ENCODE data around the gene EXOSC5. TPM values are rescaled to one million over a fixed set of nuclear protein-coding genes. Genes with fewer than 3 reads are reported as not detected.

The EXOSC5 gene
- total RNA-seq, 1 experiment from 2014 or later: 58.7 TPM

DNA sequence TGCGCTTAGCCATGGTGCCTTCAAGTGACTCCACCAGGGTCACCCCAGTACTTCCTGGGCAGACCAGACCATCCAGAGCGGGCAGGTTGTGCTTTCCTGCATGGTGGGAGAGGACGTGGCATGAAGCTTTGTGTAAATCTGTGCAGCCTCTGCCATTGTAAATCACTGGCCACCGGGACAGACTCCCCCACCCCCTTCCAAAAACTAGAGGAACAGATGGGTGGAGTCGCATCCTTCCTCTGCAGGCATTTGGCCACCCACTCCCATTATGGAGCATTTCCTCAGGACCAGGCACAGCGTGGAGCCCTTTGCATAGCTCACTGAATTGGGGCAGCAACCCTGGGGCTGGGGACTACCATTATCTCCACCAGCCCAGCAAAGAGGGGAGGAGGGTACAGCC lies 8.6 kb upstream of the EXOSC5 start:
- Histone ChIP-seq H4K20me1 (ENCODE audit: control insufficient read depth, insufficient read depth, insufficient read length) (peaks cover 3% of the 10 kb centered on the region), H3K79me1 (ENCODE audit: insufficient read depth, low read depth, low read length, poor library complexity, severe bottlenecking) (no peaks in the 10 kb centered on the region), H2BK12ac (ENCODE audit: insufficient read length, low read depth, low read length) (no peak overlapping the region), H2BK5ac (ENCODE audit: insufficient read length, low read length) (no peak overlapping the region), H2BK20ac (ENCODE audit: low read depth, low read length, poor library complexity, severe bottlenecking) (no peak overlapping the region), H3K4ac (ENCODE audit: low read depth, low read length) (no peak overlapping the region), H3K56ac (ENCODE audit: insufficient read length, low read depth, low read length) (no peak overlapping the region), H3K9me3 (ENCODE audit: control insufficient read depth, low read depth, low read length) (no peaks in the 10 kb centered on the region), H3K23me2 (ENCODE audit: insufficient read length, low read depth, low read length, poor library complexity, severe bottlenecking) (no peaks in the 10 kb centered on the region), H3K4me2 (ENCODE audit: insufficient read depth, insufficient read length, low read length) (no peak overlapping the region), H3K79me2 (ENCODE audit: insufficient read depth, low read length) (no peaks in the 10 kb centered on the region), H2BK120ac (ENCODE audit: low read depth, low read length, poor library complexity, severe bottlenecking) (no peak overlapping the region), H3K14ac (ENCODE audit: insufficient read depth, low read length) (no peak overlapping the region), H4K91ac (ENCODE audit: insufficient read length, low read depth, low read length) (no peak overlapping the region), H3K18ac (ENCODE audit: insufficient read length, low read depth, low read length) (no peak overlapping the region), H3K23ac (ENCODE audit: insufficient read length, low read depth, low read length) (no peak overlapping the region), H2AK5ac (ENCODE audit: insufficient read length, low read length) (no peak overlapping the region), H2BK15ac (ENCODE audit: low read depth, low read length) (no peak overlapping the region), H3K4me1 (ENCODE audit: insufficient read depth, low read length) (no peaks in the 10 kb centered on the region; the same call in 1 of the 2 replicates), H4K5ac (ENCODE audit: insufficient read length, low read depth, low read length) (no peak overlapping the region), H3K27me3 (ENCODE audit: insufficient read depth, low read length) (no peaks in the 10 kb centered on the region), H3K9ac (ENCODE audit: extremely low read depth, insufficient read length, low read length) (no peak overlapping the region), H3K27ac (ENCODE audit: insufficient read length, low read depth, low read length) (no peak overlapping the region), H2AFZ (ENCODE audit: low read length) (no peak overlapping the region), H4K8ac (replicated peaks; ENCODE audit: insufficient read length, low read depth, low read length) (no peak overlapping the region), H3T11ph (ENCODE audit: low read length) (no peak overlapping the region)
- no peak for TF ChIP-seq CTCF (conservative IDR thresholded peaks at IDR 0.05)
- WGBS (ENCODE audit: extremely low coverage, insufficient read length, low lambda C conversion rate): no CpG with 5 or more reads among the region's 6 CpGs
- H3K9me3 Mint-ChIP-seq: no peaks in the 10 kb centered on the region
- H3K27me3 Mint-ChIP-seq (ENCODE audit: low read depth): no peaks in the 10 kb centered on the region
- H3K36me3 Mint-ChIP-seq (ENCODE audit: insufficient read depth in 1 of 3, low read depth in 3 of 3): peaks cover 0 to 1% (median 0%) of the 10 kb centered on the region in 3 experiments; a peak in 1 of 7 replicates
- peaks cover 7 to 18% of the 10 kb centered on the region in 2 experiments for H3K4me1 Mint-ChIP-seq
- H3K27ac Mint-ChIP-seq: no peak overlapping the region
- DNase-seq: no peak
- H3K4me3 Mint-ChIP-seq: no peak overlapping the region
